HS-27A (cell line): Measurements from ENCODE around the gene RHOD.

Experiments
- DNase-seq: peaks from one replicate; pipeline ENCODE4 v3.0.0-alpha.2; 2012; ENCODE audit warnings: low read depth, missing footprints

Gene RHOD, protein sequence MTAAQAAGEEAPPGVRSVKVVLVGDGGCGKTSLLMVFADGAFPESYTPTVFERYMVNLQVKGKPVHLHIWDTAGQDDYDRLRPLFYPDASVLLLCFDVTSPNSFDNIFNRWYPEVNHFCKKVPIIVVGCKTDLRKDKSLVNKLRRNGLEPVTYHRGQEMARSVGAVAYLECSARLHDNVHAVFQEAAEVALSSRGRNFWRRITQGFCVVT

DNA sequence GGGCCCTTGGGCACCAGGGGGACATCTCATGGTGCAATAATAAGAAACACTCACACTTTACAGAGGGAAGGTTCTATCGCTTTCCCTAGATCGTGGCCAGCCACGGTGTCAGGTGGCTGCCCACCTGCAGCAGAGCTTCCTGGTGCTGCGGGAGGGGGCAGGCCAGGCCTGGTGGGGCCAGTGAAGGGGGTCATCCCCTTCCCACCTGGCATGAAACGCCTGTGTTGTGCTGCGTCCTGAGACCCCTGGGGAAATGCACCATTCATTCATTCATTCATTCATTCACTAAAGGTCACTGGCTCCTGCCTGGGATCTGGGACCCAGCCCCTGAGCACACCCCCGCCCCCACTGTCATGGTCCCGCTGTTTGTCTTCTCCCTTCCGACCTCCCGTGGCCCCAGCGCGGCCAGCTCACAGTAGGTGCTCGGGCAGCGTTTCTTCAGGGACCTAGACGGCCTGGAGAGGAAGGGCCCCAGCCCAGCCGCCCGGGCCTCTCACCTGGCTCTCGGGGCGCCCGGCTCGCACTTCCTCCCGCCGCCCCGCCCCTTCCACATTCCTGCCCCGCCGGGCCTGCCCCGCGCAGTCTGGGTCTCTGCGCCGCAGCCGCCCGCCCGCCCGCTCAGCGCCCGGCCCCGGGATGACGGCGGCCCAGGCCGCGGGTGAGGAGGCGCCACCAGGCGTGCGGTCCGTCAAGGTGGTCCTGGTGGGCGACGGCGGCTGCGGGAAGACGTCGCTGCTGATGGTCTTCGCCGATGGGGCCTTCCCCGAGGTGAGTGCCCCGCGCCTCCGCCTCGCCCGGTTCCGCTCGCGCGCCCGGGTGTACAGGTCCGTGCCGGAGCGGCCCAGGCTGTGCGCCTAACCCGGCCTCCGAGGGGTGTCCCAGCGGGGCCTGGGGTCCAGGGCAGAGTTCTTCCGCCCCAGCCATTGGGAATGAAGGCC, at the start of gene RHOD:
TSS of gene RHOD (plus strand) at position 581 of the 938 bp plus-strand sequence. CDS start at position 637, 56 bp downstream.
- DNase-seq: no peak

DNA sequence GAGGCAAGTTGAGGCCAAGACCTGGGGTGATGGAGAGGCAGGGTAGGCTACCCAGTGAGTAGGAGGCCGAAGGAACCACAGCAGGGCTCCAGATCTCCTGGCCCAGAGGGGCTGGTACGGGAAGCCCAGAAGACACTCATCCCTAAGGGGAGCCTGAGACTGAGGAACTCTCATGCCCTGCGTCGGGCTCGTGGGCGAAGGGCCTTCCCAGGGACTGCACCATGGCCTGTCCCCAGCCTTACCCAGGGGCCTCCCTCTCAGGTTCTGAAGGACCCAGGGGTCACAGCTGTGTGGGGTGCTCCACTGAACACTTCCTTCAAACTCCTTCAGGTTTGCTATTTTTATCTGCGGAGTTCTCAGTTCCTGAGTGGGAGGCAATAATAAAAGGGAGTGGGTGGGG, 49.5 kb upstream of the RHOD start:
- DNase-seq: no peak

DNA sequence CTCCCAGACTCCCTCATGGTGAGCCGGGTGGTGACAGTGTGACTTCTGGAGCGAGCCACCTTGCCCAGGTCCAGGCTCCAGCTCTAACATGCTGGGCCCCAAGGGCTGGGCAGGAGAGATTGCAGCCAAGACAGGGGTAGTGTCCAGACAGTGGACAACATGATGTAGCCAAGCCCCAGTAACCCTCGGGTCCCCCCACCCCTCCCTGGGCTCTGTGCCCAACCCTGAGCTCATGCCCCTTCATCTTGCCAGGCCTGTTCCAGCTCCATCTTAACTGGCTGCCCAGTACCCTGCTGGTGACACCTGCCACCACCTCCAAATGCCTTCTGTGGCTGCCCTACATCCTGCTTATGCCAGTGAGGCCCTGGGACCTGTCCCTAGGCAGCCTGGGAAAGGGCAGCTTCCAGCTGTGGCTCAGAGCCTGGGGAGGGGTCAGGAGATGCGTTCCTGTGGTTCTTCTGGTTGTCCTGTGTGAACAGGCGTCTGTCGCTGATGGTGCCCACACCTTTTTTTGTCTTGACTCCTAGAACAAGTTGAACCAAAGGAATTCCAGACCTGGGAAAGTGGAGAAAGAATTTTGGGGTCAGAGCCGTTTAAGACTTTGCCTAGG, 46.2 kb upstream of the RHOD start:
- no peak for DNase-seq

DNA sequence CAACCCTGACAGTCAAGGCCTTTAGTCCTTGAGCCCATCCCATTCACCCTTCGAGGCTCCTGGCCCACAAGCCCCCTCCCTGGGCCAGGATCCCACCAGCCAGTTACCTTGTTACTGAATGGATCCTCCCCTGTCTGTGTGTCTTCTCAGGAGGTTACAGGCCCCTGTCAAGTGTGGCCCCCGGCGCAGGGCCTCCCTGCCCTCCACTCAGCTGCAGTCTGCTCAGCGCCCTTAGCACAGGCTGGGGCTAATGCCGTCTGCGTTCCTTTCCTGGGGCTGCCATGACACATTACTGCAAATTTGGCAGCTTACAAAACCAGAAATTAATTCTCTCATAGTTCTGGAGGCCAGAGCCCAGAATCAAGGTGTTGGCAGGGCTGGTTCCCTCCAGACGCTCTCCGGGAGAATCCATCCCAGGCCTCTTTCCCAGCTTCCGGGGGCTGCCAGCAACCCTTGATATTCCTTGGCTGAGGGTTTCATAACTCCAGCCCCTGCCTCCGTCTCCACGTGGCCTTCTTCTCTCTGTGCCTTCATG, 43.1 kb upstream of the RHOD start:
- DNase-seq: no peak

DNA sequence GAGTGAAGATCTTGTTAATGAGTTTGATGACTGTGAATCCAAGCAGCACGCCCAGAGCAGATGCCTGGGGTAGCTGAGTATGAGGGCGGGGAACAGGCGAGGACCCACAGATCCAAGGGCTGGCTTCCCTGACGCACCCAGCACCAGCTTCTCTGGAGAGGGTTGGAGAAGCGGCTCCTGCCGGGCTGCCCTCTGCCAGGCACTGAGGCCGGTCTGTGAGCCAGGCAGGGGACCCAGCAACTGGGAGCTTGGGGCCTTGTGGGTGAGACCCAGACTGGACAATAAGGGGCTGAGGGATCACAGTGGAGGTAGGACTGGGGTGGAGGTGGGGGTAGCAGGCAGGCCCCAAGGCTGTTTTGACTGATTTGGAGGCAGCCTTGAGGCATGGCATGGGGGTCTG, 42.3 kb upstream of the RHOD start:
- DNase-seq: no peak

DNA sequence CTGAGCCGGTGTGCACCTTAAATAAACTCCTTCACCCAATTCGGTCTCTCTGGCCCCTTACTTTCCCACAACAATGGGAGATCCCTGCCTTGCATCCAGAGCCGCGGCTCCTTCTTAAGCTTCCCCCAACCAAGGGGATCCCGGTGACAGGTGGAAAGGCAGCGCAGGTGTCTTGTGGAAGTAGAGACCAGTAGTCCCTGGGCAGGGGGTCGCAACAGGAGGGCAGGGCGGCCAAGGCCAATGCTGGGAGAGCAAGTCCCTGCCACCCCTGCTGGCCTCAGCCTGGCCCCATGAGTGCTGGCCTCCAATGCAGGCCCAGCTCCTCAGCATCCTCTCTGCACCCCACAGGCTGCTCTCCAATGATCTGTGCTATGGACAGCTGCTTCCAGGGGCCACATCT, 41.6 kb upstream of the RHOD start:
- no peak for DNase-seq

DNA sequence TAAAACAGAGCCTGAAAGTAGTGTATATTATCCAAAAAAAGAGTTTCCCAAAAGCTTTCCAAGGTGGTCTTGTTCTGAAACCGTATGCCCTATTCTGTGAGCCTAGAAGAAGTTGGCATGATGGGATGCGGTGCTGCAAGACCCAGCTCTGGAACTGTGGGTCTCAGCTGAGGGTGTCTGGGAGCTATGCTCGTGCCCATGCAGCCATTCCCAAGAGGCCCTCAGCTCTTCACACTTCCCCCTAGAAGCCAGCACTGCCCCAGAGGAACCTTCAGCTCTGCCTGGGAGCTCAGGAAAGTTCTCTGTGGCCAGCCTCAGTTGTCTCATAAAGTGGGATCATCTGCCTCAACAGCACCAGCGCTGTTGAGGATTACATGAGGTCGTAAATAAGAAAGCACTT, 40.1 kb upstream of the RHOD start:
- DNase-seq: no peak

DNA sequence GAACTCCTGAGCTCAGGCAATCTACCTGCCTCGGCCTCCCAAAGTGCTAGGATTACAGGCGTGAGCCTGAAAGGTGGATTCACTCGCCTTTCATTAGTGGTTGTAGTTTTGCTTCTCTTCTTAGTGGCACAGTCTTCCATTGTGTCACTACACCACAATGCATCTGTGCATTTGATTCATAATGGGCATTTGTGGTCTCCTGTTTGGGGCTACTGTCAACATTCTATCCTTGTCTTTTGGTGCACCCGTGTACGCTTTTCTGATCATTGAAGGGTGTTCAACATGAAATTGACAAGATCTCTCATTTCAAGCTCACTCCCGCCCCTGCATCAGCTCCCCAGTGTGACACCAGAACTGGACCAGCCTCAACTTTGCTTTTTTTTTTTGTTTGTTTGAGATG, 35.7 kb upstream of the RHOD start:
- no peak for DNase-seq

DNA sequence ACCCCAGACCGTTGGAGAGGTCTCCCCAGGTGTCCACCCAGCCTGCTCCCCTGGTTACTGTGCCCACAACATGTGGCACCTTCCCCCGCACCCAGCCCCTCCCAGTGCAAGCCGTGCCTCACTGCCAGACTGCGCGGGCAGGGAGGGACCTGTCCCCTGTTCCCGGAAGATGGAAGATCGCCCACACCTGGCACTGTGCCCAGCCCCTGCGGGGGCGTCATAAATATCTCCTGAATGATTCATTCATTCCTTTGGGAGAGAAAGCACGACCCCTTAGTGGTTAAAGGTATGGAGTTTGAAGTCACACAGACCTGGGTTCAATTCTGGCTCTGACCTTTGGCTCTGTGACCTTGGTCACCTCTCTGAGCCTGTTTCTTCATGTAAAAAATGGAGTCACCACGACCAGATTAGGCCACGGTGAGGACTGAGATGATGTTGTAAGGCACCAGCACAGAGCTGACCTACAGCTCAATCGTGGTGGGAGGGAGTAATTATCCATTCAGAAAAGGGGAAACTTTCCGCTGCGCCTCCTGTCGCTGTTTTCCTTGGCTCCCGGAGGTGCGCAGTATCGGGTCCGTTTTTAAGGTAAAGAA, 34.2 kb upstream of the RHOD start:
- no peak for DNase-seq

DNA sequence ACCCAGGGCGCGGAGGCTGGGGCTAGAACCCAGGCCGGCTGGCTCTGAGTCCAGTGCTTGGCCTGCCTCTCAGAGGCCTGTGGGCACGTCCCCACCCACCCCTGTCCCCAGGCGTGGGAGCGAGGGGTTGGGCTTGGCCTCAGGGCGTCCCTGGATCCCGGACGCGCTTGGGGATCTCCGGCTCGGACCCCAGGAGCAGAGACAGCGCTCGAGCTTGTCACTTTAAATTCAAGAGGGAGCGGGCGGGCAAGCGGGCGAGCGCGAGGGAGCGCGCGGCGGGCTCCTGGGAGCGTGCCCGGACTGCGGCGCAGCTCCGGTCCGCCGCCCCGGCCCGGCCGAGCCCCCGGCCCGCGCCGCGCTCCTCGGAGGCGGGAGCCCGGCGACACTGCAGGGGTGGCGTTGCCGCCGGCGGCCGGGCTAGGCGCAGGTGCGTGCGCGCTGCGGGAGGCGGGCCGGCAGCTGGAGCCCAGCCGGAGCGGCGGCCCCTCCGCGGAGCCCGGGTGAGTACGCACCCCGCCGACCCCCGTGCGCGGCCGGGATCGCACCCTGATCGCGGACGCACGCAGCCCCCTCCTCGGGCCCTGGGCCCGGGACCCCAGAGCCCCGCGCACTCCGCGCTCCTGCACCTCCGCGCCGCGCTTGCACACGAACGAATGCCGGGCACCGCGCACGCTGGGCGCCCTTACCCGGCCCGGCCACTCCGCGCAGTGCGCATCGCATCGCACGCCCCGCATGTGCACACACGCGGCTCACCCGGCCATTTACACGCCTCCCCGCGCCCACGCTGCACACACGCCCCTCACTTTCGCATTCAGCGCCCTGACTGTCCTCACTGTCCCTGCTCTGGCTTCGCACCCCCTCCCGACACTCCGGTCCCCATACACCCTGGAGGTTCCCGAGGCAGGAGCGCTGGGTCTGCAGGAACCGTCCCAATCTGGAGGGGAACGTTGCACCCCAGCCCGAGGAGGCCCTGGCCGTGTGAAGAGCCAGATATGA, 33.4 kb upstream of the RHOD start, which contains the start of gene SYT12:
TSS of gene SYT12 (plus strand) at position 174 of the 996 bp plus-strand sequence. CDS start 7,011 bp downstream, outside the sequence.
- no peak for DNase-seq

DNA sequence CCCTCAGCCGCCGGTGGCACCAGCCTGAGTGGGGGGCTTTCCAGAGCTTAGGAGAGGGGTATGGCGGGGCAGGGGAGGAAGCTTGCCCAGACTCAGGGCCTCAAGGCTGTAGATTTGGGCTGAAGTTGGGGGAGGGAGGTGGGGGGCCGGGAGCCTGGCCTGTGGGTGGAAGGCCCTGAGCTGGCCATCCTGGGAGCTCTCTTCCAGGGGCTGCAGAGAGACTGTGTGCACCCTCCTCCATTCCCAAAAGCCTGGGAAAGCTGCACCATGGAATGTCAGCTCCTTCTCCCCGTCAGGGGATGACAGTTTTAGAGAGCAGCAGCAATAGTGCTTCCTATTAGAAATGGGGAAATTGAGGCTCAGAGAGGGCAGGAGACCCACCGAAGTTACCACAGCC, 32.7 kb upstream of the RHOD start:
- DNase-seq: no peak

DNA sequence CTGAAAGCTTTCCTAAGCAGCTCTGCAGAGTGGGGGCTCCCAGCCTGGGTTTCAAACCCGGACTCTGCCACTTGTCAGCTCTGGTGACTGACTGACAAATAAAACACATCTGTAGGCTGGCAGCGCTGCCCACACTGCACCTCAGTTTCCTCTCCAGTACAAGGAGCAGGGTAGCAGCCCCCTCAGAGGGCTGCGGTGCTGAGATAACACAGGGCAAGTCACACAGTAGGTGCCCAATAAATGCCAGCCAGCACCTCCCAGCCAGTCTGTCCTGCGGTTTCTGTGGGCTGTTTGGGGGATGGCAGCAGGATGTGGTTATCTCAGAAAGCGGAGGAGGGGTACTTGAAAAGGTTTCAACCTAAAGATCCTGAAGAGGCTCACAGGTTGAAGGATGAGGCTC, 32.2 kb upstream of the RHOD start:
- no peak for DNase-seq

DNA sequence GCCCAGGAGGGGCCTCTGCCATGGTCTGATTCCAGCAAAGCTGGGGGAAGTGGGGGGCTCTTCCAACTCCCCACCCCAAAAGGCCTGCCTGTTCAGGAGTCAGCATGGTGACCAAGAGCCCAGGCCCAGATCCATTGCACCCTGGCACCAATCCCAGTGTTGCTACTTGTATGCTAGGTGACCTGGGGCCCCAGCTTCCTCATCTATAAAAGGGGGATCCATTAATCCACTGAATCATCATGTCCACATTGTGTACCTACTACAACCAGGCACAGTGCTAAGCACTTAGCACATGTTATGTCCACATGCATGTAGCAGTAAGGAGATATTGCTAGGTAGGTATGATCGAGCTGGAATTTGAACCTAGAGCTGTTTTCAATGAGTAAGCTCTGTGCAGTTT, 31.7 kb upstream of the RHOD start:
- DNase-seq: no peak

DNA sequence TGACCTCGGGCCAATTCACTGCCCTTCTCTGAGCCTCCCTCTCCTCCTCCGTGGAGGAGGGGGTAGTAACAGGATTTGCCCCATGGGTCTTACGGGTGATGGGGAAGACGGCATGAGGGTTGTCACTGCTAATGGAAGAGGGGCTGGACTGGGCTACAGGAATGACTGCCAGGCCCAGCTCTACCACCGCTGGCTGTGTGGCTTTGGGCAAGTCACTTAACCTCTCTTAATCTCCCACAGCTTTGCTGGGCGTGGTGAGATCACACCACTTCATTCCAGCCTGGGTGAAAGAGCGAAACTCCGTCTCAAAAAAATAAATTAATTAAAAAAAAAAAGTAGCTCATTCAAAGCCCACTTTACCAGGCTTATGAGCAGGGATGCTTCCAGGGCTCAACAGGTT, 30.9 kb upstream of the RHOD start:
- DNase-seq: no peak

DNA sequence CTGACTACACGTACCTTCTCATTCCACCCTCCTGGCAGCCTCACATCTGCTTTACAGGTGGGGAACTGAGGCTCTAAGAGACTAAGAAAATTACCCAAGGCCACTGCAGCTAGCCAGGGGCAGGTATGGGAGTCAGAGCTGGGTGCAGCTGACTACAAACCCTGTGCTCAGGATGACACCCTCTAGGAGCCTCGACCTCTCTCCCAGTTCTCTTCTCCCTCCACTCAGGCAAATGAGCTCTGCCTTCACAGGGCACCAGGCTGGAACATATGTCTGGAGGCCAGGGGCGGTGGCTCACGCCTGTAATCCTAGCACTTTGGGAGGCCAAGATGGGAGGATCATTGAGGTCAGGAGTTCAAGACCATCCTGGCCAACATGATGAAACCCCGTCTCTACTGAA, 29.7 kb upstream of the RHOD start:
- DNase-seq: no peak

DNA sequence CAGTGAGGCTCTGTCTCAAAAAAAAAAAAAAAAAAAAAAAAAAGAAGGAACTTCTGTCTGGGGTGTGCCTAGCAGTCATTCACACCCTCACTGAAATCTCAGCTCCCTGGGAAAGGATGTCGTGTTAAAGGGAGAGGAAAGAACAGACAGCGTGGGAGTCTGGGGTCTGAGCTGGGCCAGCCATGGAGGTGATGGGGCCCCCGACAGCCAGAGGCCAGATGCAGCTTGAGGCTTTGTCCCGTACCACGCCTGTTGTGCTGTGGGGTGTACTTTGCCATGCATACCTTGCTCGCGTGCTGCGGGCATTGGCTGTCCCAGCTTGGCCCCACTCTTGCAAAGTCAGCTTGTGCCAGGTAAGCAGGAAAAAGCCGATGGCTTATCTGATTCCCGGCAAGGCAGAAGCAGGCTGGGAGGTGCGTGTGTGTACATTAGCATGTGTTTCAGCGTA, 29.1 kb upstream of the RHOD start:
- DNase-seq: no peak

DNA sequence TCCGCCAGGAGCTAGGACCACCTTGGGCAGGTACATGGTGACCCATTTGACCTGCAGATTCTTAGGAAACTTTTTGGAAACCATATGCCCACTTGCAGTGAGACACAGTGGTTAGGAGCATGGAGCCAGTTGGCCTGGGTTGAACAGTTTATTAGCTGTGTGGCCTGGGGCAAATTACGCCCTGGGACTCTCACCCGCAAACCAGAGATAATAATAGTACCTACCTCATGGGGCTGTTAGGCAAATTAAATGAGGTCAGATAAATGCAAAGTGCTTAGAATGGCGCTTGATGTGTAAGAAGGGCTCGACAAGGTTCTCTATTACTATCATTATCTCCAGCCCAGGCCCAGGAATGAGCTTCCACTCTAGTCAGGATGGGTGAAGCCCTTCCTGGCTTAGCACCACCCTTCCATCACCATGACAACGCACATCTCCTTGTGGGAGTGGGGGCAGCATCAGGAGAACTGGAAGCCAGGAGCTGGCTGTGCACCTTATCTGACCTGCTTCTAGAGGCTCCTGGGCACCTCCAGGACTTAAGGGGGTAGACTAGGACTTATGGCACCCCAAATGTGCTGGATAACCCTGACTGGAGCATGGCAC, 28.6 kb upstream of the RHOD start:
- DNase-seq: no peak

DNA sequence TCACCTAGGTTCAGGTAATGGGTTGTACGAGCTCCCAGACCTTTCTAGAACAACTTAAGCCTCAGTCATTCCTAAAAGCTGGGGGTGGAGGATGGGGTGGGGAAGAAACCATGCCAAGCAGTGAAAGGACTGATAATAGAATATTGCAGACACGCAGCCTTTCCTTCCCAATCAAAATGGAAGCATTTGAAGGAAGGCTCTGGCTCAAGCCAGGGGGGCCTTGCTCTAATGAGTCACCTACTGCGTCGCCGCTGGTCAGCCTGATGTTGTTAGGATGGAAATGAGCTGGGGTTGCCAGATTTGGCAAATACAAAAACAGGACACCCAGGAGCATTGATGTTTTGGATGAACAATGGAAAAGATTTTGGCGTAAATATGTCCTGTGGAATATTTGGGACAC, 27.5 kb upstream of the RHOD start:
- DNase-seq: no peak

DNA sequence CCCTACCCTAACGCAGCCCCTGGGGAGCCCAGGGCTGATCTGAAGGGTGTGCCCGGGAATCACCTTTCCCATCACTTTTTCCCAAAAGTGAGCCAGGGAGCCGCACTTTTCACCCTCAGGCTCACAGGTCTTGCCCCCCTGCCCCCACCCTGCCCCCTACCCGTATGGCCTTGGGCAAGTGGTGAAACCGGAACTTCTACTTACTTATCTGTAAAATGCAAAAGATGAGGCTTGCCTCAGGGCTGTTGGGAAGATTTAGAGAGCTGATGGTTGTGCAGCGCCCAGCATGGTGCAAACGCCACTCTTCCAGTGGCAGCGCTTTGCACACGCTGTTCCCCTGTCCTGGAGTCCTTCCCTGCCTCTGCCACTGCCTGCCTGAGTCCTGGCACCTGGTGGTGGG, 25.7 kb upstream of the RHOD start:
- DNase-seq: no peak

DNA sequence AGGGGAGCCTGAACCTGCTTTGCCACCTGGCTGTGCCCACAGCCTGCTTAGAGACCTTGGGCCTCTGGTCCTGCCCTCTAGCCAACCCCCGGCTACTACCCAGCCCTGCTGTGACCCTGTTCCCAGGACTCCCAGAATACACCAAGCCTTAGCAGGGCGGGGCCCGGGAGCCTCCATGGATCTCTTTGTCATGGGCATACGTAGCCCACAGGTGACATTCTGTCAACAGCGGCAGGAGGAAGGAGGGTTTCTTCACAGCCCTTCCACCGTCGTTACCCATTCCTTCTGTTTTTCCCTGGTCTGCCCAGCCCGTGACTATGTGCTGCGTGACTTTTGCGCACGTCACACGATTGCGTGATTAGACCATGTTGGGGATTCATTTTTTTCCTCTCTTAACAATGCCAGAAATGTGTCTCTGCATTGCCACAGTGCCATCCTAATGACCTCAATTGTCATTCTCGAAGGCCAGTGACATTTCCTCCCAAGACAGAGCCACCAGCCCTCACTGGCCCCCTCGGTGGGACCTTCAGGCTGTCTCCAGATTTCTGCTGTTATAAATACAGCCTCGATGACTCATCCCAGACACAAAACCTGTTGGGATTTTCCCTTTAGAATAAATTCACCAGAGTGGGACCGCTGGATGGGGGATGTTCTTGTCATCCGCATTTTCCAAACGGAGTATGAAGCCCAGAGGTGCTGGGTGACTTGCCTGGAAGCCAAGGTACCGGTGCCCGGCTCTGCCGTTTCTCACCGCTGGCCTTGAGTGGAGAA, 24.7 kb upstream of the RHOD start:
- DNase-seq: no peak
